Trophoblast cell (in vitro differentiated cells and primary cell): ENCODE measurements around the gene ZXDC.
A peak's percentile ranks its signal among the peaks of the same experiment; 100 is the strongest.

Experiments used
- DNase-seq, 2 donors: peaks; one replicate each; pipeline ENCODE4 v3.0.0-alpha.2; 2016
- H2AFZ ChIP-seq: 2 replicates; pipeline ENCODE4 v1.6.1; 2013; ENCODE audit warnings: low read length, moderate library complexity, mild to moderate bottlenecking; ENCODE audit not compliant: insufficient read depth, poor library complexity
- H2AK5ac ChIP-seq: 2 replicates; pipeline ENCODE4 v1.6.1; 2013; ENCODE audit warnings: mild to moderate bottlenecking, low read length
- H2BK120ac ChIP-seq: 2 replicates; pipeline ENCODE4 v1.6.1; 2013; ENCODE audit warnings: low read length, mild to moderate bottlenecking, moderate library complexity; ENCODE audit not compliant: insufficient read depth, poor library complexity
- H2BK12ac ChIP-seq: 2 replicates; pipeline ENCODE4 v1.6.1; 2013; ENCODE audit warnings: mild to moderate bottlenecking, low read length, moderate library complexity
- H2BK5ac ChIP-seq: 2 replicates; pipeline ENCODE4 v1.6.1; 2013; ENCODE audit warnings: low read length, low read depth, moderate library complexity, mild to moderate bottlenecking; ENCODE audit not compliant: poor library complexity
- H3K14ac ChIP-seq: 2 replicates; pipeline ENCODE4 v1.6.1; 2013; ENCODE audit warnings: mild to moderate bottlenecking, low read length
- H3K18ac ChIP-seq: 2 replicates; pipeline ENCODE4 v1.6.1; 2013; ENCODE audit warnings: mild to moderate bottlenecking, low read length
- H3K23ac ChIP-seq: 2 replicates; pipeline ENCODE4 v1.6.1; 2013; ENCODE audit warnings: low read length
- H3K27ac ChIP-seq: 2 replicates; pipeline ENCODE4 v1.5.1; 2013; ENCODE audit warnings: low read depth, mild to moderate bottlenecking, inconsistent platforms, low read length, moderate library complexity
- H3K27me3 ChIP-seq: 2 replicates; pipeline ENCODE4 v1.6.1; 2013; ENCODE audit warnings: inconsistent platforms, mild to moderate bottlenecking, low read length, moderate library complexity; ENCODE audit not compliant: insufficient read depth
- H3K36me3 ChIP-seq, 2 experiments: 1 replicate in 1 of 2; 2 replicates in 1 of 2; pipeline ENCODE4 v1.6.1; 2013; ENCODE audit warnings: low read length in 2 of 2, mild to moderate bottlenecking in 2 of 2, moderate library complexity in 1 of 2; ENCODE audit not compliant: insufficient read depth in 2 of 2, control insufficient read depth in 1 of 2
- H3K4ac ChIP-seq: 2 replicates; pipeline ENCODE4 v1.6.1; 2013; ENCODE audit warnings: low read depth, mild to moderate bottlenecking, low read length, moderate library complexity
- H3K4me1 ChIP-seq, 2 experiments: 1 replicate in 1 of 2; 2 replicates in 1 of 2; pipeline ENCODE4 v1.6.1; 2013; ENCODE audit warnings: low read length in 2 of 2, mild to moderate bottlenecking in 2 of 2, moderate library complexity in 1 of 2; ENCODE audit not compliant: insufficient read depth in 2 of 2, control insufficient read depth in 1 of 2
- H3K4me2 ChIP-seq: 2 replicates; pipeline ENCODE4 v1.6.1; 2013; ENCODE audit warnings: inconsistent platforms, mild to moderate bottlenecking, low read length, moderate library complexity
- H3K4me3 ChIP-seq: 2 replicates; pipeline ENCODE4 v1.5.1; 2013; ENCODE audit warnings: mild to moderate bottlenecking, low read depth, low read length, inconsistent platforms
- H3K79me1 ChIP-seq: one replicate; pipeline ENCODE4 v1.6.1; 2013; ENCODE audit warnings: low read length
- H3K79me2 ChIP-seq: 2 replicates; pipeline ENCODE4 v1.6.1; 2013; ENCODE audit warnings: low read length, mild to moderate bottlenecking; ENCODE audit not compliant: control insufficient read depth, insufficient read depth, poor library complexity
- H3K9ac ChIP-seq: 2 replicates; pipeline ENCODE4 v1.6.1; 2013; ENCODE audit warnings: mild to moderate bottlenecking, low read length
- H3K9me3 ChIP-seq: 2 replicates; pipeline ENCODE4 v1.6.1; 2013; ENCODE audit warnings: low read depth, mild to moderate bottlenecking, control low read depth, inconsistent platforms, low read length; ENCODE audit not compliant: insufficient read depth
- H4K12ac ChIP-seq: 2 replicates; pipeline ENCODE4 v1.6.1; 2013; ENCODE audit warnings: low read depth, mild to moderate bottlenecking, low read length, moderate library complexity
- H4K8ac ChIP-seq: 2 replicates; pipeline ENCODE4 v1.6.1; 2013; ENCODE audit warnings: low read depth, mild to moderate bottlenecking, low read length, moderate library complexity
- H4K91ac ChIP-seq: one replicate; pipeline ENCODE4 v1.6.1; 2013; ENCODE audit warnings: low read depth, mild to moderate bottlenecking, low read length, moderate library complexity
- WGBS: extraction: QIAGEN DNeasy Blood & Tissue Kit; methylation state at CpG from one replicate; pipeline ENCODE4 v1.1.7; 2013; ENCODE audit warnings: missing lambda C conversion rate; ENCODE audit not compliant: insufficient read length, insufficient coverage; ENCODE audit errors: extremely low coverage; 5-methylcytosine and 5-hydroxymethylcytosine counted together

Gene ZXDC

GRCh38 chr3:126451511-126451910 is 24.2 kb downstream of the ZXDC start:
- Histone ChIP-seq H3K9me3 (no peaks in the 10 kb centered on the region), H3K4ac (no peak overlapping the region), H2AK5ac (no peak overlapping the region), H4K12ac (no peak overlapping the region), H3K4me3 (no peak overlapping the region), H3K18ac (no peak overlapping the region), H3K23ac (no peak overlapping the region), H3K4me2 (no peak overlapping the region), H2AFZ (no peak overlapping the region), H2BK5ac (no peak overlapping the region), H3K9ac (no peak overlapping the region), H4K8ac (no peak overlapping the region), H3K79me2 (no peaks in the 10 kb centered on the region), H3K14ac (no peak overlapping the region), H3K36me3 (peaks cover 32 to 48% of the 10 kb centered on the region in 2 experiments), H3K27me3 (no peaks in the 10 kb centered on the region), H3K4me1 (no peaks in the 10 kb centered on the region), H3K79me1 (no peaks in the 10 kb centered on the region), H2BK120ac (no peak overlapping the region), H2BK12ac (no peak overlapping the region), H4K91ac (no peak overlapping the region), H3K27ac (no peak overlapping the region)
- WGBS, result no CpG with 5 or more reads among the region's 12 CpGs
- no peak for DNase-seq

GRCh38 chr3:126450744-126451143 is 24.9 kb downstream of the ZXDC start:
- H3K27me3 ChIP-seq, result no peaks in the 10 kb centered on the region
- no peak overlapping the region for H3K9ac ChIP-seq
- H3K18ac ChIP-seq, result no peak overlapping the region
- H3K4me1 ChIP-seq, result no peaks in the 10 kb centered on the region
- H3K4ac ChIP-seq, result no peak overlapping the region
- no peak overlapping the region for H3K14ac ChIP-seq
- no peak overlapping the region for H4K12ac ChIP-seq
- H3K27ac ChIP-seq, result no peak overlapping the region
- H2AFZ ChIP-seq, result no peak overlapping the region
- H3K4me2 ChIP-seq, result no peak overlapping the region
- no peak overlapping the region for H4K91ac ChIP-seq
- H3K4me3 ChIP-seq, result no peak overlapping the region
- no peaks in the 10 kb centered on the region for H3K79me1 ChIP-seq
- no peak overlapping the region for H4K8ac ChIP-seq
- WGBS, result no CpG with 5 or more reads among the region's 3 CpGs
- DNase-seq, result no peak
- H3K23ac ChIP-seq, result no peak overlapping the region
- H3K36me3 ChIP-seq, result peaks cover 30 to 43% of the 10 kb centered on the region in 2 experiments
- H3K79me2 ChIP-seq, result no peaks in the 10 kb centered on the region
- H2BK120ac ChIP-seq, result no peak overlapping the region
- no peaks in the 10 kb centered on the region for H3K9me3 ChIP-seq
- no peak overlapping the region for H2BK12ac ChIP-seq
- H2BK5ac ChIP-seq, result no peak overlapping the region
- no peak overlapping the region for H2AK5ac ChIP-seq

GRCh38 chr3:126450219-126450618 is 25.5 kb downstream of the ZXDC start:
- Histone ChIP-seq H3K9me3 (no peaks in the 10 kb centered on the region), H2AK5ac (no peak overlapping the region), H4K8ac (no peak overlapping the region), H3K4me1 (no peaks in the 10 kb centered on the region), H3K23ac (no peak overlapping the region), H3K4me3 (no peak overlapping the region), H2AFZ (no peak overlapping the region), H3K27ac (no peak overlapping the region), H2BK5ac (no peak overlapping the region), H3K14ac (no peak overlapping the region), H3K4me2 (no peak overlapping the region), H4K91ac (no peak overlapping the region), H3K79me2 (no peaks in the 10 kb centered on the region), H3K18ac (no peak overlapping the region), H2BK120ac (no peak overlapping the region), H3K36me3 (peaks cover 30 to 41% of the 10 kb centered on the region in 2 experiments), H2BK12ac (no peak overlapping the region), H3K4ac (no peak overlapping the region), H3K27me3 (no peaks in the 10 kb centered on the region), H3K79me1 (no peaks in the 10 kb centered on the region), H3K9ac (no peak overlapping the region), H4K12ac (no peak overlapping the region)
- WGBS, result no CpG with 5 or more reads among the region's 9 CpGs
- DNase-seq, result no peak

- H3K14ac ChIP-seq, result no peak overlapping the region
- H3K79me1 ChIP-seq, result no peaks in the 10 kb centered on the region
- no peak overlapping the region for H2AFZ ChIP-seq
- H2BK120ac ChIP-seq, result no peak overlapping the region
- H2AK5ac ChIP-seq, result no peak overlapping the region
- no peak overlapping the region for H3K4me2 ChIP-seq
- DNase-seq, result no peak
- H3K27ac ChIP-seq, result no peak overlapping the region
- no peaks in the 10 kb centered on the region for H3K27me3 ChIP-seq
- no peak overlapping the region for H3K23ac ChIP-seq
- H3K79me2 ChIP-seq, result no peaks in the 10 kb centered on the region
- no peak overlapping the region for H3K18ac ChIP-seq
- H3K4me1 ChIP-seq, result no peaks in the 10 kb centered on the region
- no peak overlapping the region for H4K12ac ChIP-seq
- H3K4ac ChIP-seq, result no peak overlapping the region
- no peak overlapping the region for H4K8ac ChIP-seq
- no peak overlapping the region for H3K9ac ChIP-seq
- WGBS, result no CpG with 5 or more reads among the region's 11 CpGs
- no peak overlapping the region for H2BK5ac ChIP-seq
- H3K4me3 ChIP-seq, result peak overlapping the region; percentile 15
- peaks cover 30 to 40% of the 10 kb centered on the region in 2 experiments for H3K36me3 ChIP-seq
- no peak overlapping the region for H2BK12ac ChIP-seq
- no peaks in the 10 kb centered on the region for H3K9me3 ChIP-seq
- H4K91ac ChIP-seq, result no peak overlapping the region
Observed at GRCh38 chr3:126449621-126450051, 26.1 kb downstream of the ZXDC start.
